Upper lobe of right lung (tissue), 1 donor: ENCODE data around the gene RAB4B. TPM values are rescaled to one million over a fixed set of nuclear protein-coding genes. Genes with fewer than 3 reads are reported as not detected.

ENCODE experiments used
- ATAC-seq: fragments of 200-7000 bp; cut with Tn5 transposase; one replicate; pipeline ENCODE4 v1.9.1; 2020; ENCODE audit warnings: mild to moderate bottlenecking, moderate library complexity
- DNase-seq: peaks from one replicate; pipeline ENCODE4 v3.0.0-alpha.2; 2020
- H3K27ac ChIP-seq: fragments of 200-600 bp; one replicate; pipeline ENCODE4 v1.8.0; 2022
- H3K27me3 ChIP-seq: fragments of 200-600 bp; one replicate; pipeline ENCODE4 v1.8.0; 2022; ENCODE audit warnings: mild to moderate bottlenecking
- H3K36me3 ChIP-seq: fragments of 200-600 bp; one replicate; pipeline ENCODE4 v1.8.0; 2022
- H3K4me1 ChIP-seq: fragments of 200-600 bp; one replicate; pipeline ENCODE4 v1.8.0; 2022
- H3K4me3 ChIP-seq: fragments of 200-600 bp; one replicate; pipeline ENCODE4 v1.8.0; 2022; ENCODE audit warnings: mild to moderate bottlenecking
- H3K9me3 ChIP-seq: fragments of 200-600 bp; one replicate; pipeline ENCODE4 v1.8.0; 2022
- intact Hi-C: fragments of 100-400 bp; cut with DNase I; formaldehyde crosslinking; loops from one replicate; pipeline ENCODE4 v1.11.0; 2022
- total RNA-seq: library from RNA; stranded (reverse); fragmentation: NEBNext Ultra II Directional; extraction: Animal tissue kit (Norgen Biotek cat#: 25700); gene quantifications from one replicate; pipeline ENCODE4 v1.2.1, GENCODE V29; 2021
- TF ChIP-seq, protein P1 (sequence below): fragments of 200-600 bp; IDR thresholded peaks from one replicate; pipeline ENCODE4 v1.8.0; 2022; ENCODE audit warnings: antibody characterized with exemption
- donor health status: DM: no; HTN: yes; CAD: no; lungs with severe emphysema.

RAB4B gene
- total RNA-seq, 1 donor from 2014 or later, result 45.4 TPM

DNA sequence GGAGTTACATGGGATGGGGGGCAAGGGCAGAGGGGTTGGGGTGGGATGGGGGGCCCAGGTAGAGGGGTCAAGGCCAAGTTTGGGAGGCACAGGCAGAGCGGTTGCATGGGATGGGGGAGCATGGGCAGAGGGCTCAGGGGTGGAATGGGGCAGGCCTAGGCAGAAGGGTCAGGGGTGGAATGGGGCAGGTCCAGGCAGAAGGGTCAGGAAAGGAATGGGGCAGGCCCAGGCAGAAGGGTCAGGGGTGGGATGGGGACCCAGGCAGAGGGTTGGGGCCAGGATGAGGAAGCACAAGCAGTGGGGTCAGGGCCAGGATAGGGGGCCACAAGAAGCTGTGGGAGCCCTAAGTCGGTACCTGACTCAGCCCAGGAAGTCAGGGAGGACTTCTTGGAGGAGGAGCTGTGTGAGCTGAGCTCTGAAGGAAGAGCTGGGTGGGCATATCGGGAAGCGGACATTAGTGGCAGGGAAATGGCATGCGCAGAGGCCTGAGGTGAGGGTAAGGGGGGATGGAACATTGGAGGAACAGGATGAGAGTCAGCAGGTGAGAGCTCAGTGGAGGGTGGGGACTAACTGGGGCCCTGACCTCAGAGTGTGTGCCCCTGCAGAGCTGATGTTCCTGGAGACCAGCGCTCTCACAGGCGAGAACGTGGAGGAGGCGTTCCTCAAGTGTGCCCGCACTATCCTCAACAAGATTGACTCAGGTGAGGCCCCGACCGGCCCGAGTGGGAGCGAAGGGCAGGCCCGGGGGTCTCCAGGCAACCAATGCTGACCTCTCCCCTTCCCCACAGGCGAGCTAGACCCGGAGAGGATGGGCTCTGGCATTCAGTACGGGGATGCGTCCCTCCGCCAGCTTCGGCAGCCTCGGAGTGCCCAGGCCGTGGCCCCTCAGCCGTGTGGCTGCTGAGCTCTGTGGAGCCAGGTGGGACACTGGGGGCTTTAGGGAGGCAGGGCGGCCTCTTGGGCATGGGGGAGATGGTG is 8.3 kb downstream of the RAB4B start:
- peak; percentile 29 for ATAC-seq
- H3K27me3 ChIP-seq, result no peaks in the 10 kb centered on the region
- DNase-seq, result no peak
- H3K4me1 ChIP-seq, result no peaks in the 10 kb centered on the region
- TF ChIP-seq, protein P1, sequence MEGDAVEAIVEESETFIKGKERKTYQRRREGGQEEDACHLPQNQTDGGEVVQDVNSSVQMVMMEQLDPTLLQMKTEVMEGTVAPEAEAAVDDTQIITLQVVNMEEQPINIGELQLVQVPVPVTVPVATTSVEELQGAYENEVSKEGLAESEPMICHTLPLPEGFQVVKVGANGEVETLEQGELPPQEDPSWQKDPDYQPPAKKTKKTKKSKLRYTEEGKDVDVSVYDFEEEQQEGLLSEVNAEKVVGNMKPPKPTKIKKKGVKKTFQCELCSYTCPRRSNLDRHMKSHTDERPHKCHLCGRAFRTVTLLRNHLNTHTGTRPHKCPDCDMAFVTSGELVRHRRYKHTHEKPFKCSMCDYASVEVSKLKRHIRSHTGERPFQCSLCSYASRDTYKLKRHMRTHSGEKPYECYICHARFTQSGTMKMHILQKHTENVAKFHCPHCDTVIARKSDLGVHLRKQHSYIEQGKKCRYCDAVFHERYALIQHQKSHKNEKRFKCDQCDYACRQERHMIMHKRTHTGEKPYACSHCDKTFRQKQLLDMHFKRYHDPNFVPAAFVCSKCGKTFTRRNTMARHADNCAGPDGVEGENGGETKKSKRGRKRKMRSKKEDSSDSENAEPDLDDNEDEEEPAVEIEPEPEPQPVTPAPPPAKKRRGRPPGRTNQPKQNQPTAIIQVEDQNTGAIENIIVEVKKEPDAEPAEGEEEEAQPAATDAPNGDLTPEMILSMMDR, result no peak
- peaks cover 9% of the 10 kb centered on the region for H3K36me3 ChIP-seq
- H3K4me3 ChIP-seq, result no peak overlapping the region
- no peaks in the 10 kb centered on the region for H3K9me3 ChIP-seq
- intact Hi-C loops, result no loop called here
- no peak overlapping the region for H3K27ac ChIP-seq

DNA sequence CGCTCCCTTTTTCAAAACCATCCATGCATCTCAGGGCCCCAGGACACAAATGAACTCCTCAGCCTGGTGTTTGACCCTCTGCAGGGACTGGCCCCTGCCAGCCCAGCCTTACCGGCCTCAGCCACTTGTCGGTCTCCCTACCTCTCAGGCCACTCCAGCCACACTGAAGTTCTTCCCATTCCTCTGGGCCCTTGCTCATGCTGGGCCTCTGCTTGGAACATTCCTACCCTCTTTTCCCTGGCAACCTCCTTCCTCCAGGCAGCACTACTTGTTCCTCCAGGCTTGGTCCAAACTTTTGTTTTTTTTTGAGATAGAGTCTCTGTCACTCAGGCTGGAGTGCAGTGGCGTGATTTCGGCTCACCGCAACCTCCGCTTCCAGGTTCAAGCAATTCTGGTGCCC is 13.3 kb downstream of the RAB4B start:
- no peaks in the 10 kb centered on the region for H3K9me3 ChIP-seq
- ATAC-seq (peak; percentile 93), DNase-seq (no peak)
- no peak overlapping the region for H3K4me3 ChIP-seq
- H3K27ac ChIP-seq, result peak overlapping the region; percentile 78
- H3K36me3 ChIP-seq, result no peaks in the 10 kb centered on the region
- H3K4me1 ChIP-seq, result peaks cover 16% of the 10 kb centered on the region
- H3K27me3 ChIP-seq, result no peaks in the 10 kb centered on the region
- TF ChIP-seq, protein P1, result no peak
- intact Hi-C loops, result no loop called here

GRCh38 chr19:40791996-40792395 is 13.9 kb downstream of the RAB4B start:
- H3K4me3 ChIP-seq, result no peak overlapping the region
- H3K9me3 ChIP-seq, result no peaks in the 10 kb centered on the region
- TF ChIP-seq, protein P1, result no peak
- H3K27me3 ChIP-seq, result no peaks in the 10 kb centered on the region
- peak overlapping the region; percentile 78 for H3K27ac ChIP-seq
- intact Hi-C loops, result no loop called here
- no peak for ATAC-seq
- H3K36me3 ChIP-seq, result no peaks in the 10 kb centered on the region
- DNase-seq, result no peak
- H3K4me1 ChIP-seq, result peaks cover 16% of the 10 kb centered on the region

DNA sequence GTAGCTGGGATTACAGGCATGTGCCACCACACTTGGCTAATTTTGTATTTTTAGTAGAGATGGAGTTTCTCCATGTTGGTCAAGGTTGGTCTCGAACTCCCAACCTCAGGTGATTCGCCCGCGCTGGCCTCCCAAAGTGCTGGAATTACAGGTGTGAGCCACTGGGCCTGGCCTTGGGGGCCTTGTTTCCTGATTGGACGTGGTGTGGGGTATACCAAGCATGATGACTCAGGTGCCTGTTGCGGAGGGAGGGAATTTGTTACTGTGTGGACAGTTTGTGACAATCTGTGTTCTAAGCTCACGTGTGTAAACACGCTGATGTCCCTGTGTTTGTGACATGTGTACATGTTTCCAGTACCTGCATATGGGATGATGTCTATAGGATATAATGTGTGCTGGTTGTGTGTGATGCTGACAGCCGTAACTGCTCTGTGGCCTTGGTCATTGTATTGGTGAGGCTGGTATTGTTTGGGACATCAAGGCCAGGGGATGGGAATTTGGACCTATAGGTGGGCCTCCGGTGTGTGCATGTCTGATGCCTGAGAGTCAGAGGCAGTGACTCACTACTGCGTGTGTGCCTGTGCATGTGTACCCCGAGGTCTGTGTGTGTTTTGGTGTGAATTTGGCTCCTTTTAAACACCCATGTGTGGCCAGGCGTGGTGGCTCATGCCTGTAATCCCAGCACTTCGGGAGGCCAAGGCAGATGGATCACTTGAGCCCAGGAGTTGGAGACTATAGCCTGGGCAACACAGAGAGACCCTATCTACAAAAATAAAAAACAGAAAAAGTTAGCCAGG is 19.3 kb downstream of the RAB4B start:
- Histone ChIP-seq H3K9me3 (no peaks in the 10 kb centered on the region), H3K36me3 (peaks cover 19% of the 10 kb centered on the region), H3K27me3 (no peaks in the 10 kb centered on the region), H3K4me3 (peak overlapping the region; percentile 56), H3K4me1 (peaks cover 40% of the 10 kb centered on the region), H3K27ac (peak overlapping the region; percentile 91)
- TF ChIP-seq, protein P1, result no peak
- DNase-seq (no peak), ATAC-seq (no peak)
- intact Hi-C loops, result no loop called here

DNA sequence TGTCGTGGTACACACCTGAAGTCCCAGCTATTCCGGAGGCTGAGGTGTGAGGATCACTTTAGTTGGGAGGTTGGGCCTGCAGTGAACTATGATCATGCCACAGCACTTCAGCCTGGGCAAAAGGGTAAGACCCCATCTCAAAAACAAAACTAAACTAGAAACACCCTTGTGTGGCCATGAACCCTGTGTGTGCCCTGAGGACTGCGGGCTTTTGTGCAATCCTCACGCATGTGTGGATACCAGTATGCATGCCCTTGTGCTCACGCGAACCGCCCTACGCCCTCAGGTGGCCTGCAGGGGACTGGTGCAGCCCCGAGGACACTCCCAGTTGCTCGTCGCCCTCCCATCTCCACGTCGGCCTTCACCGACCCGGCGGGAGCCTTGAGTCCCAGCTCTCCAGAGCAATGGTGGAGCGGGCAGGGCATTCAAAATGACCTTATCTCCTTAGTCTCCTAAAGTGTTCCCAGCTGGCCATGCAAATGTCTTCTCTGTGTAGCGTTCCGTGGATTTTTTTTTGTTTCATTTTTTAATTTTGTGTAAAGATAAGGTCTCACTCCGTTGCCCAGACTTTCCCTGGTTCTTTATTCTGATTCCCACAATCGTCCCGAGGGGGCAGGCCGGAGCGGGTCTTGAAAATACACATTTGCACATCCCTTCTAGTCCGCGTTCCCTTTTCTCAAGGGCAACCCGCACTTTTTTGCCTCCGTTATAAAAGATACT is 20.1 kb downstream of the RAB4B start:
- H3K4me3 ChIP-seq, result peak overlapping the region; percentile 56
- no peaks in the 10 kb centered on the region for H3K27me3 ChIP-seq
- peaks cover 20% of the 10 kb centered on the region for H3K36me3 ChIP-seq
- peaks cover 40% of the 10 kb centered on the region for H3K4me1 ChIP-seq
- DNase-seq (peak; percentile 91), ATAC-seq (peak; percentile 57)
- H3K9me3 ChIP-seq, result no peaks in the 10 kb centered on the region
- H3K27ac ChIP-seq, result peak overlapping the region; percentile 91
- intact Hi-C loops, result no loop called here
- TF ChIP-seq, protein P1, result peak; percentile 41
